ENCODE measurements around the gene GFOD2. TPM values are rescaled to one million over a fixed set of nuclear protein-coding genes. Genes with fewer than 3 reads are reported as not detected.

The GFOD2 gene
- total and polyA plus RNA-seq, 2 of the 13 experiments (the other 11 are each of a cell fraction or from before 2014, with no cell fraction given) = 11.1 to 17.2 TPM

GRCh38 chr16:67665598-67665997, 53.5 kb downstream of the GFOD2 start:
- Histone ChIP-seq H2AFZ (ENCODE audit: low read length) (no peak overlapping the region), H3K36me3 (replicated peaks in 1 of 2; ENCODE audit: control insufficient read depth in 1 of 2, insufficient read depth in 2 of 2, low read length in 2 of 2) (peaks cover 0 to 3% of the 10 kb centered on the region in 2 experiments; a peak in 1 of 5 replicates), H3K4me1 (ENCODE audit: insufficient read depth, low read length) (peaks cover 38% of the 10 kb centered on the region), H3K4me2 (ENCODE audit: low read depth, low read length) (peak overlapping the region; percentile 98), H3K27ac (ENCODE audit: extremely low read length, insufficient read depth, low read length) (peak overlapping the region; percentile 67), H3K4me3 (replicated peaks in 1 of 3; ENCODE audit: insufficient read depth in 1 of 3, low read depth in 2 of 3, low read length in 3 of 3) (peak overlapping the region; percentile 77 to 96 (median 88); a peak in 5 of 6 replicates), H3K9me3 (ENCODE audit: low read length) (no peaks in the 10 kb centered on the region), H4K20me1 (ENCODE audit: insufficient read depth, low read length) (no peaks in the 10 kb centered on the region), H3K9ac (ENCODE audit: insufficient read depth, low read depth, low read length) (peak overlapping the region; percentile 76), H3K27me3 (ENCODE audit: control insufficient read depth in 1 of 2, insufficient read depth in 2 of 2, low read length in 2 of 2) (no peaks in the 10 kb centered on the region; a peak in 1 of 5 replicates), H3K79me2 (ENCODE audit: insufficient read depth, low read length) (no peaks in the 10 kb centered on the region)
- ChIA-PET POLR2A (interaction anchor here (1.5 to 3.8 kb wide), 8 partner anchors 14 to 184 kb away, joined by 4 to 28 read pairs (median 5); partner anchors contain the start of genes ATP6V0D1, CTCF, RANBP10 and RIPOR1), CTCF (ENCODE audit: low intra/inter-chr PET ratio, low total read pairs) (interaction anchor here (4.2 kb wide), 1 partner anchor 144 kb away, joined by 118 read pairs; no protein-coding TSS in a partner anchor)
- DNase-seq (ENCODE audit: low spot score) (no peak), FAIRE-seq (no peak), ATAC-seq (no peak)
- TSS peak; percentile 62 for BruUV-seq (replicated peaks)
- in situ Hi-C loops (cut with HindIII; ENCODE audit: extremely low pct_ligation_motif_present, low pct_unique_long_range_greater_than_20kb) = loop anchor here (5.0 to 10.0 kb wide), 2 partner anchors 142 to 269 kb away; partner anchors contain the start of genes CTRL, PSMB10, RANBP10 and TSNAXIP1
- TF ChIP-seq ZNF782 (CRISPR knock-in tag; IDR thresholded peaks at IDR 0.05; ENCODE audit: borderline replicate concordance) (0 out of 2 replicates have a peak, but pooled peaks have one; percentile 10), ZNF792 (CRISPR knock-in tag; IDR thresholded peaks at IDR 0.05) (no peak; the same call in 1 of the 2 replicates), ZSCAN29 (CRISPR knock-in tag; conservative IDR thresholded peaks at IDR 0.05) (peak; percentile 34; the same call in 1 of the 2 replicates), CBX1 (IDR thresholded peaks at IDR 0.05; ENCODE audit: low read depth) (no peak), ZKSCAN1 (IDR thresholded peaks at IDR 0.05; ENCODE audit: low read length) (peak; percentile 82), JDP2 (CRISPR knock-in tag; IDR thresholded peaks at IDR 0.05; ENCODE audit: borderline replicate concordance) (no peak), ELF1 (CRISPR knock-in tag; IDR thresholded peaks at IDR 0.05) (no peak), AGO1 (IDR thresholded peaks at IDR 0.05; ENCODE audit: low read depth, low read length, poor library complexity, severe bottlenecking) (no peak), ZBTB34 (CRISPR knock-in tag; IDR thresholded peaks at IDR 0.05) (no peak), ATAD3A (CRISPR knock-in tag; IDR thresholded peaks at IDR 0.05) (no peak), PAX8 (CRISPR knock-in tag; IDR thresholded peaks at IDR 0.05; ENCODE audit: borderline replicate concordance) (peak; percentile 84; the same call in 1 of the 2 replicates), KDM1A (CRISPR knock-in tag; IDR thresholded peaks at IDR 0.05) (no peak), ZNF605 (CRISPR knock-in tag; IDR thresholded peaks at IDR 0.05) (peak; percentile 26; the same call in 1 of the 2 replicates), ZC3H13 (CRISPR knock-in tag; IDR thresholded peaks at IDR 0.05) (peak; percentile 8; the same call in 1 of the 2 replicates), HNF1A (IDR thresholded peaks at IDR 0.05; ENCODE audit: low read depth) (no peak), HNF1A (CRISPR knock-in tag; IDR thresholded peaks at IDR 0.05; ENCODE audit: borderline replicate concordance) (0 out of 2 replicates have a peak, but pooled peaks have one; percentile 4)
- intact Hi-C loops (cut with micrococcal nuclease; ENCODE audit: unreplicated experiment) = no loop called here
- WGBS (ENCODE audit: low lambda C conversion rate) = 54% methylated on average over 5 of the region's 5 CpGs
